ENCODE results near the gene SMTNL1. TPM values are rescaled to one million over a fixed set of nuclear protein-coding genes. Genes with fewer than 3 reads are reported as not detected.

SMTNL1 gene, protein sequence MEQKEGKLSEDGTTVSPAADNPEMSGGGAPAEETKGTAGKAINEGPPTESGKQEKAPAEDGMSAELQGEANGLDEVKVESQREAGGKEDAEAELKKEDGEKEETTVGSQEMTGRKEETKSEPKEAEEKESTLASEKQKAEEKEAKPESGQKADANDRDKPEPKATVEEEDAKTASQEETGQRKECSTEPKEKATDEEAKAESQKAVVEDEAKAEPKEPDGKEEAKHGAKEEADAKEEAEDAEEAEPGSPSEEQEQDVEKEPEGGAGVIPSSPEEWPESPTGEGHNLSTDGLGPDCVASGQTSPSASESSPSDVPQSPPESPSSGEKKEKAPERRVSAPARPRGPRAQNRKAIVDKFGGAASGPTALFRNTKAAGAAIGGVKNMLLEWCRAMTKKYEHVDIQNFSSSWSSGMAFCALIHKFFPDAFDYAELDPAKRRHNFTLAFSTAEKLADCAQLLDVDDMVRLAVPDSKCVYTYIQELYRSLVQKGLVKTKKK
- total RNA-seq, result not detected

DNA sequence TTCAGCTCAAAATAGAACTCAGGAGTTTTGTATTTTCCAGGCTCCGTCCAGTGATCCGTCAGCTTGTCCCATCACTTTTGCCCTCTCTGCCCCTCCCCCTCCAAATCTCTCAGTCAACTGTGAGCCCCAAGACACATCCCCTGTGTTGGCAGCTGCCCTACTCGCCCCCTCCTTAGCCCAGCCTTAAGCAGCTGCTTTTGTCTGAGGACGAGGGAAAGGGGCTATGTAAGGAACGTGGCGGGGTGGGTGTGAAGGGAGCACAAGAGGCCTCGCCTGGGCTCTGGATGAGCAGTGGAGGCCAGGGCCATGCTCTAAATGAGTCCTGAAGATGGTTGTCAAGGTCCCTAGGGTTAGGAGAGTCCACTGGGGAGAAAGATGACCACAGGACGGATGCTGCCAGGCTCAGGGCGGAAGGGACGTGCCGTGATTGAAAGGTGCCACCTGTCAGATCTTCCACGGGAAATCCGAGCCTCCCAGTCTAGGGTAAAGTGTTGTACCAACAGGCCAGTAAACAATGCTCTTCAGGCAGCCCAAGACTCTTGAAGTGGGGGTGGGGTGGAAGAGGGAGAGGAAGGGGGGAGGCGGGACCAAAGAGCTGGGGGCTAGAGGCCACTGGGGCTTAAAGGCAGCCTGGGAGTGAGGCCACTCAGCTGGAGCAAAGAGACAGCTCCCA lies at the start of gene SMTNL1:
Gene SMTNL1, plus strand, starts transcription at position 649 of the 673 bp plus-strand sequence. CDS start 5,048 bp downstream, outside the sequence.
- no peak for DNase-seq

DNA sequence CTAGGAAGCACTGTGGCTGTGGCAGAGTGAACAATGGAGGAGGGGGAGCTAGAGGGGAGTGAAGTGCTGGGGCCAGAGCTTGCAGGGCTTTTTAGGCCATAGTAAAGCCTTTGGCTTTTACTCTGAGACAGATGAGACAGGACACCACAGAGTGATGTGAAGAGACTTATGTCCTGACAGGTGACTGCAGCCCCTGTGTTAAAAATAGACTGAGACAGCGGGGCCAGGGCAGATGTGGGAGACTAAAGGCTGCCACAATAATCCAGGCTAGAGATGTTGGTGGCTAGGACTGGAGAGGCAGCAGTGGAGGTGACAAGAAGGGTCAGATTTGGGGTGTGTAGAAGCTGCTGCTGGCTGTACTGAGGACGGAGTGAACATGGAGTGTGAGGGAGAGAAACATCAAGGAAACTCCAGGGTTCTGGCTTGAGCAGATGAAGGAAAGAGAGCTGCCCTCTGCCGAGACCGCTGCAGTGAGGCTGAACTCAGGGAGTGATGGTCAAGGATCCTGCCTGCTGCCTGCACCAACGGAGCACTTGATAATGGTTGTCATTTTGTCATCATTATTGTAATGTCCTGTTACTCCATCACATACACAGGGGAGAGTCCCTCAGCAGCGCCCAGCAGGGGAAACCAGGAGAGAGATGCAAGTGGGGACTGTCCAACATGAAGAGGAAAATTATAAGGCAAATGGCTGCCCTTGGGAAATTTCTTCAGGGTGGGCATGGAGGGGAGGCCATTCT lies 49.3 kb upstream of the SMTNL1 start:
- no peak for DNase-seq

DNA sequence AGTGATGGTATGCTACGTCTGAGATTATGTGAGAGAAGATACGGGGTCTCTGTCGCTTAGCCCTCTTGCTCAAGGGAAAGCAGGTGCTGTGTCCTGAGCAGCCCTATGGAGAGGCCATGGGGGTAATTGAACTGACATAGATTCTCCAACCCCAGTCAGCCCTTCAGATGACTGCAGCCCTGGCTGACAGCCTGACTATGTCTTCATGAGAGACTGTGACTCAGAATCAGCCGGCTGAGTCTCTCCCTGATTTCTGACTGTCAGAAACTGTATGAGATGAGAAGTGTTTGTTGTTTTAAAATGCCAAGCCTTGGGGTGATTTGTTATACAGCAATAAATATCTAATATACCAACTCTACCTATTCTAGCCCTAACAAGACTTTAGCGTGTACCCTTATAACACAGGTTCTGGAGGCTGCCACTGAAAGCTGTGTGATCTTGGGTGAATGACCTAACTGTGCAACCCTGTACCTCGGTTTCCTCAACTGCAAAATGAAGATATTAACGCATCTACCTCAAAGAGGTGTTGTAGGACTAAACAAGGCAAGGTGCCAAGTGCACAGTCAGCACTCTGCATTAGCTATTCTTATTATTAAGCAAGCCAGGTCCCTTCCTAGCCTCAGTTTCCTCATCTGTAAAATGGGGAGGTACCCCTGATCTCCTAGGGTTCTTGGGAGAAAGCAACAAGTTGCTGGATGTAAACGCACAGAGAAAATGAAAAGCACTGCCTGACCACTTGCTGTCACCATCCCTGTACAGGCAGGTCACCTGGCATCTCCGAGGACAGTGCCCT lies 46.7 kb upstream of the SMTNL1 start:
- DNase-seq, result no peak

DNA sequence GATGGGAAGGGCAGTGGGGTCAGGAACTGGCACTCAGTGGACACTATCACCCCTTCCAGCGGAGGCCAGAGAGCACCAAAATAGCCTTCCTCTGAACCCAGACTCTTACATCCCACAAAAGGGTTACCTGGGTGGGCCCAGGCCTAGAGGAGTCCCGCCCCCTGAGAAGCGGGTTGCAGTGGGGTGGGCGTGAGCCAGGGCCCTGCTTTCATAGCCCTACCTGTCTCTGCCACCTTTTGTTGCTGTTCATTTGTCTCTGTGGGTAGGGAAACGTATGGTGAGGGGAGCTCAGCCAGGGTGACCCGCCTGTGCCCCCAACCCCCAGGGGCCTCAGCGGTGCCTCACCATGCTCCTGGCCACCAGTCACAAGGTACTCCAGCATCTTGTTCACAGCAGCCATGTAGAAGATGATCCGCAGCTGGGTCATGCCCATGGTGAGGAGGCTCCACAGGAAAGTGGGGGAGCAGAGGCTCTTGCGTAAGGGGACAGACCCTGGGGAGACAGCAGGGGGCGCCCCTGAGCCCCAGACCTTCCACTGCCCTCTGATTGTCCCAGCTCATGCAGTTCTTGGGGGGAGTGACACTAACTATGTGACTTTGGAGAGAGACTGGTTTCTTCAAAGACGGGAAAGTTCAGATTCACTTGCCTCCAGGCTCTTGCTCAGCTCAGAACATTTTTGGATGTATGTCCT lies 45.9 kb upstream of the SMTNL1 start:
- DNase-seq, result no peak

DNA sequence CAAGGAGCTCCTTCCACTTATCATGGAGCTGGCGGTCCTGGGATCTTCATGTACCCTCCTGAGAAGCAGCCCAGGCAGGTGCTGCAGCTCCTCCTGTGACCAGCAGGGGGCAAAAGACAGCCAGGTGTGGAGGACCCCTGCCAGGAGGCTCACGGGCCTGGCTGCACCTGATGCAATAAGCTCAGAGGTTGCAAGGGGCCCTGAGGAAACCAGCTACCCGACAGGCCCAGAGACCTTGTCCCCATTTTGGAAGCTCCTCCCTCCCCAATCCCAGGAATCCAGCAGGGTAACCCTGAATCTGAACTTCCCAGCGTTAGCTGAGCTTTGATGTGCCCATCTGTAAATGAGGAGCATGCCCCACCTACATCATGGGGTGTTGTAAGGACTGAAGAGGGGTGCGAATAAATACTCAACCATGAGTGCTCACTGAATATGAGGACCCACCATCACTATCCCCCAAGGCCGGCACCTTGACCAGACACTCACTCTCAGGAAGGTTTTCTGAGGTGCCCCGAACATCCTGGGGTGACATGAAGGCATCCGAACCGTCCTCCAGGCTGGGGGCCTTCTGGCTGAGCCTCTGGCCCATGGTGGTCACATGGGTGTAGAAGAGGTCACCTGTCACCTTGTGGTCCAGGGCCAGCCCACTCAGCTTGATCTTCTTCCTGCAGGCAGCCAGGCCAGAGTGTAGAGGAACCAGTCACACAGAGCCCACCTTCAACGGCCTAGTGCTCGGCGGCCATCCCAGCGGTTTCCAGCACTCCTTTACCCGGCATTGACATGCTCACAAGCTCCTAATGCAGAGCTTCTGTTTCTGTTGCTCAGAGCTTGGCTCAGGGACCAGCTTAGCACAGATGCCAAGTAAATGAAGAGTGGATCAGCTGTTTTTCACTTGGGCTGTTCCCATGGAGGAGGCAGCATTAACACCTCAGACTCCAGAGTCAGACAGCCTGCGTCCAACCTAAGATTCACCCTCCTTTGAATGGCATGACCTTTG lies 43.6 kb upstream of the SMTNL1 start:
- no peak for DNase-seq

DNA sequence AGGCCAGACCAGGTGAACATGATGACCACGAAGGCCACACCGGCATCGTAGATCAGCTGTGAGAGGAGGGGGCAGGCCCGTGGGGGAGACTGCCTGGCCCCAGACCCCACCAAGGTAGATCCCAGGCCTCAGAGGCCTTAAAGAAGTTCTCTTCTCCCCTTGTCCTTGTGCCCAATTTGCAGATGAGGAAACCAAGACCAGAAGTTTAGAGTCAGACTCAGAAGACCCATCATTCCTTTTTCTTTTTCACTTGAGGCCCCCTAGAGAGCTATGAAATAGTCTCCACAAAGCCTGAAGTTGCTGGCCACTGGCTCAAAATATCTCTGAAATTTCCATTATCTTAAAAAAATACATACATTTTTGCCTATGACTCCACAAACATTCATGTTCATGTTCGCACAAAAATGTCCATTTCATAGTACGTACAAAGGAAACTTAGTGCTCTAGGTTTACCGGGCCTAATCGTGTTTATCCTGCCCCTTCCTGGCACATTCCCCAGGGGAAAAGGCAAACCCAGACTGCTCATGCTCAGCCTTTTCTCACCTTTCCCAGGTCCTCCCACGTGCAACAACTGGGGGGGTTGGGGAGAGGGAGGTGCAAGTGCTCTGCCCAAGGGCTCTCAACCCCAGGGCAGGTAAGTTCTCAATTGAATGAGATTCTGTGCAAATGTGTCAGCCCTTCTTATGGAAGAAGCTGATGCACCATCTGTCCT lies 41.1 kb upstream of the SMTNL1 start:
- DNase-seq, result no peak

DNA sequence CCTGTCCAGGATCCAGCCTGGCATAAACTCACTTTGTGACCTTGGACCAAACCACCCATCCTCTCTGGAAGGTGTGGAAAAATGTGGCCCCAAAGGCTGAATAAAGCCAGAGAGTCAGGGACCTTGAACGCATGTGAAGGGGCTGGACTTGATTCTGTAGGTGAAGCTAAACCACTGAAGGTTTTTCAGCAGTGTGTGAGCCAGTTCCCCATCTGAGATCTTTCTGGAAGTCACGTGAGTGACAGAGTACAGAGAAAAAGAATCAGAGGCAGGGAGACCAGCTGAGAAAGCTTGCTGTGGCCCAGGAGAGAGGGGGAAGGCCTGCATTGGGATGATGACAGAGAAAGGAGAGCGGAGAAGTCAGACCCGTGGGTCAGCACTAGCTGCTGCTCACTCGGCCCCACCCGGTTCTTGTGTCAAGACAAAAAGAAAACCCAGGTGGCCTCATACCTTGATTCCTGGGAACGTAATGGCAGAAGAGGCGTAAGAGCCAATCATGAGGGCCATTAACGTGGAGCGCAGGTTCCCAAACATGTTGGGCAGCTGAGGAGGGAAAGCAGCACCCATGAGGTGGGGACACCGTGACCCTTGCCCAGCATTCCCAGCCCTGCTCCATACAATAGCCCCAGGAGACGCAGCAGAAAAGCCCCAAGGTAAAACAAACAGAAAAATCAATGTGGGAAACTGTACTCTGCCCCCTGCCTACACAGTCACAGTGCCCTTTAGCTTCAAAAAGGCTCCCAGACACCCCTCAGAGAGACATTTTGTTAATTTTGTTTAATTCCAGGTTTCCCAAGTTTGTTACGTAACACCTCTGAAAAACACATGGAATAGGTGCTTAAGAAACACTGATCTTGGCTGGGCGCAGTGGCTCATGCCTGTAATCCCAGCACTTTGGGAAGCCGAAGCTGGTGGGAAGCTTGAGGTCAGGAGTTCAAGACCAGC lies 39.8 kb upstream of the SMTNL1 start:
- no peak for DNase-seq

DNA sequence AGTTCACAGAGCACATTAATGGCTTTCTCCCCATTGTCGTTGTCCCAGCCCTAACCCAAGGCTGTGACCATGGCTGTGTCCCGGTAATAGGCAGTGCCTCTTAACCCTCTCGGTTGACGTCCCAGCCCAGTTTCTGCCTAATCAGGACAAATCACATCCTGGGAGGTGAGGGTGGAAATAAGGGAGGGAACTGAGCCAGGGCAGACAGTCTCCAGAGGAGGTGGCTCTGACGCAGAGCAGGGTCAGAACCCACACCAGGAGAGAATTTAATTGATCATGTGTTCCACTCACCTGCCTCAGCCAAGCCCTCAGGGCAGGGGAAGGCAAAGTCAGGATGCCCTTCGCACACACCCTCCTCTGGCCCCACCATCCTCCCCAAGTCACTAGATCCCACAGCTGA lies 38.9 kb upstream of the SMTNL1 start:
- no peak for DNase-seq

DNA sequence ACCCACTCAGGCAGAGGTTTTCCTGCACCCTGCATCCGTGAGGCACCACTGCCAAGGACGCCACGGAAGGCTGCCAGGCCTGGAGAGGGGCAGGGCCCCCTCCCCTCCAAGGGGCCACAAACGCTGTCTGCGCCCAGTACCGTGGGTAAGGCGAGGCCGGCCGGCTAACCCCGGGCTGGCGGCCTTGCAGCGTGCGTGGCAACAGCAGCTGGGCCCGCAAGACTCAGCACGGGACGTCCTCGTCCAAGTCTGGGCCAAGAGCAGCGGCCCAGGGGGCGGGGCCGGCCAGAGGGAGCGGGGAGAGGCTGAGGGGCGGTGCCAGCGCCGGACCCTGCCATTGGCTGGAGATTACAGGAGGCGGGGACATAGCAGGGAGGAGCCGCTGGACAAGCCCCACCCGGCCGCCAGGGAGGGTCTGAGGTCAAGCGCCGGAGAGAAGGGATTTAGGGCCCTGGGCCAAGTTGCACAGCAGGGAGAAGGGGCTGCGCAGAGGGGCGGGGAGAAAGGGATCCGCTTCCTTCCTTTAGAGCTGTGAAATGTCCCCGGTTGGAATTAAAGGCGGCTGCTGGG lies 37.9 kb upstream of the SMTNL1 start:
- peak; percentile 92 for DNase-seq

DNA sequence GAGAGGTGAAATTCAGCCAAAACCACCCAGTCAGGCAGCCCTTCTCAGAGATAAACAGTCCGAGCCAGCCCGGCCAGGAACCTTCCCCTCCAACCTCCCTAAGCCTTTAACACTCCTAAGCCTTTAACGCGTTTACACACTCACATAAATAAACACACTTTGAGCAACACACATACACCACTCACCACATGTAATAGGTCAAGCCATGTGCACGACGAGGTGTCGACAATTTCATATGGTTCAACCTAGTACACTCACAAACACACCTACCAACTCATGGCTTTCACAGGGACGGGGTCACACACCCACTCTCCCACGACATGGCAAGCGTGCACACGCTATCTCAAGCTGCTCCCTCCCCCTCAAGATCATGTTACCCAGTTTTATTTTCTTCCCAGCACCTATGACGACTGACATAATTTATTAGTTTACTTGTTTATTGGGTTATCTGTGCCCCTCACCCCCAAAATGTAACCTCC lies 37.4 kb upstream of the SMTNL1 start:
- no peak for DNase-seq

DNA sequence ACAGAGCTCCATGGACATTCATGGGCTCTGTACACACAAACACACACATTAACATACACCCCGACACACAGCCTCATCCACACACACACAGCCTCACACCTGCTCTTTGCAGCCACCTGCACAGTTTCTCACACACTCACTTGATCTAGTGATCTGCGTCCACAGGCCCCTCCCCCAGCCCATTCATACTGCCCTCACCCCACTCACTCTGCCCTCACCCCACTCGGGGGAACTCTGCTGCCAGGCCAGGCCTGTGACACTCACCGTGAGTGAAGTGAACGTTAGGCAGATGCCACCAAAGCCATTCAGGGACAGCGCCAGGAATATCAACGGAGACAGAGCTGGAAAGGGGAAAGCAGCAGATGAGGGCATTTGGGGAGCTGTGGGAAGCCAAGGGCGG lies 36.9 kb upstream of the SMTNL1 start:
- no peak for DNase-seq

DNA sequence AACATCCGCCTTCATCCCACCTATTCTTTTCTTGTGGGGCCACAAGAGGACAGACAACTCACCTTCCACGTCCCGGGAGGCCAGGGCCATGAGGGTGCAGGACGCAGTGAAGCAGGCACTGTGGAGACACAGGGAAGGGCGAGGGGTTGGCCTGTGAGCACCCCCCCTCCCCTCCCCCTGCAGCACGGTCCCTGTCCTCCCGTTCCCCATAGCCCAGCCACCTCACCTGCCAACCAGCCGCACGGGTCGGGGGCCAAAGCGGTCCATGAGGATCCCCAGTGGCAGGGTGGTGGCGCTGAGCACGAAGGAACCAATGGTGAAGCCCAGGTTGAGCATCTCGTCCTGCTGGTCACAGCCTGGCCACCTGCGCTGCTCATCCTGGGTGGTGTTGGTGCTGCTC lies 36.5 kb upstream of the SMTNL1 start:
- no peak for DNase-seq

DNA sequence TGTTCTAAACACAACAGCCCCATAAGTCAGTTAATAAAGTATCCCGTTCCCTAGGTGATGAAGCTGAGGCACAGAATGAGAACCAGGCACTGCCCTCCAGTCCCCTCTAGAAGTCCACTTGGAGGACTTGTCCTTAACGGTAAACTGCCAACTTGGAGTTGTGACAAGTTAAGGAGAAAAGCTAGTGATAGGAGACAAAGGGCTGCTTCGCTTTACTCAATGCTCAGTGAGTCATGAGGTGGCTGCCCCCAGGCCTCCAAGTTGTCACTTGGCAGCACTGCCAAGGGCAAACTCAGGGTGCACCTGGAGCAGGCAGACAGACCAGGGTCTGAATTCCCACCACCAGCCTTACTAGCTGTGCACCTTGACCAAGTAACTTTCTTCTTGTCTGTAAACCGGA lies 35.4 kb upstream of the SMTNL1 start:
- no peak for DNase-seq

DNA sequence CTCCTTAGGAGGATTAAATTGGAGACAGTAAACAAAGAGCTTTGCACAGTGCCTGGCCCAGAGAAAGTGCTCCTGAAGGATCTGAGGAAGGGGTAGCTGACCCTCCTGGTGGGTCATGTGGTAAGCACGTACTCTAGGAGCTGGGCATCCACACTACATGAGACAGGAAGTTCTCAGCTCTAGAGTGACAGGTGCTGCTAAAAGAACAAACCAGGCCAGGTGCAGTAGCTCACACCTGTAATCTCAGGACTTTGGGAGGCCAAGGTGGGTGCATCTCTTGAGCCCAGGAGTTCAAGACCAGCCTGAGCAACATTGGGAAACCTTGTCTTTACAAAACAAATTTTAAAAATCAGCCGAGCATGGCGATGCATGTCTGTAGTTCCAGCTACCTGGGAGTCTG lies 35.0 kb upstream of the SMTNL1 start:
- no peak for DNase-seq

DNA sequence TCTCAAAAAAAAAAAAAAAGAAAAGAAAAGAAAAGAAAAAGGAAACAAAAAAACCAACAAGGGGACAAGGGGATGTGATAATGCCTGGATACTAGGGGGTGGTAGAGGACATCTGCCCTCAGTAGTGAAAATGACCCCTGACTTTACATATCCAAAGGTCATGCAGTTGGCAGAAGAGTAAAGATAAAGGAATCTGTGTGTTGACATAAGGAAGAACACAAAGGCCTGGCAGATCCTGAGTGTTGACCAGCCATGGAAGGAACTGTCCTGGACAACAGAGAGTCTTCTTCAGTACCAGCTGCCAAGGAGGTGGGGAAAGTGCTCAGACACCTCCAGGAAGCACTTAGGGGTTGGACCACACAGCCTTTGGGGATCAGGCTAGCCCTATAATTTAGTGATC lies 34.5 kb upstream of the SMTNL1 start:
- no peak for DNase-seq

DNA sequence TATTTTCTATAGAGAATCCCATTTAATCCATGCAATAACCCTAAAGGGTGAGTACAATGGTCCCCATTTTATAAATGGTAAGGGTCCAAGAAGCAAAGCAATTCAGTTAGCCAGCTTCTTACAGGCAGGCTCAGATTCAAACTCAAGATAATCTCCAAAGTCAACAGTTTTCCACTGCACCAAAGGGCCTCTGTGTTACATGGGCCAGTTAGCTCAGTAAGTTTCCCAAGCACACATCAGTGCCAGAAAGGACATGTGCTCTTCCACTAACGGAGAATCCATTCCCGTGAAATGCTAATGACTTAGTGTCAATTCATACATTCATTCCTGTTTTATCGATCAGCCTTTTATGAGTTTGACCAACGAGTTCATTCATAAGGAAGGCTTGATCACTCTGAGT lies 32.9 kb upstream of the SMTNL1 start:
- DNase-seq, result no peak

DNA sequence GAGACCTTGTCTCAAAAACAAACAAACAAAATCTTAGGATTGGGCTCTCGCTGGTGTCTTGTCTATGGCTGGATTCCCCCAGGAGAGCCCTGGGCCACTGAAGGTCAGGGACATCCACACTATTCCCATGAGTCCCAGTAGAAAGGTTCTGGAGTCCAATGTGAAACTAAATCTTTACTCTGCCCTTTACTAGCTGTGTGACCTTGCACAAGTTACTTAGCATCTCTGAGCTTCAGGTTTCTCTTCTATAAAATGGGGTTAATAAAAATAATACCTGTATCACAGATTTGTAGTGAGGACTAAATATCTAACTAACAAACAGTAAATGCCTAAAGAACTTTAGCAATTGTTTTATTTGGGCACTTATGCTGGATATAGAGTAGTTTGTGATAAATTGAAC lies 30.9 kb upstream of the SMTNL1 start:
- no peak for DNase-seq
